HuH-7.5 (cell line): ENCODE data around the gene TRIM25.

Experiments used
- DNase-seq: peaks from one replicate; pipeline ENCODE4 v3.0.0; 2011; ENCODE audit warnings: low spot score

The TRIM25 gene

DNA sequence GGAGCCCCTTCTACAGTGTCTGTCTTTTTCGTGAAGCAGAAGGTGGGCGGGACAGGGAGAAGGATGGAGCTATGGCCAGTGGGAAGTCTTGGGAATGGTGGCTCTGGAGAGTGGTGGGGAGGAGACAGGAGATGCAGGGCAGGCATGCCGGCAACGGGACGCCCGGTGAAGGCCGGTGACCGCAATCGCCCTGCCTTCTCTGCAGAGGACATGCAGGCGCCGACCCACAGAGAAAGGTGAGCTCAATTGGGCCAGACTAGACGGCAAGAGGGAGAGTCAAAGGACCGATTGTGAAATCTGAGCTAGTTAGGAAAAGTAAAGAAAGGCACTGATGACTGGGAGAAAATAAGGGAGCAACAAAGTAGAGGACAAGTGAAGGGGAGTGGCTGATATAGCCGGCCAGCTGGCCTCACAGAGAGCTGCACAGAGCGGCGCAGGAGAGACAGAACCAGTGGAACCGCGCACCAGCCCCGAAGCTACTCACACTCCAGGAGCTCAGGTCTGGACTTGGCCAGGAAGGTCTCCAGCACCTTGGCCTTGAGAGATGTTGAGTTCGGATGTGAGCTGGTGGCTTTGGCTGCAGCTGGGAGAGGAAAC lies 18.9 kb downstream of the TRIM25 start:
- no peak for DNase-seq

DNA sequence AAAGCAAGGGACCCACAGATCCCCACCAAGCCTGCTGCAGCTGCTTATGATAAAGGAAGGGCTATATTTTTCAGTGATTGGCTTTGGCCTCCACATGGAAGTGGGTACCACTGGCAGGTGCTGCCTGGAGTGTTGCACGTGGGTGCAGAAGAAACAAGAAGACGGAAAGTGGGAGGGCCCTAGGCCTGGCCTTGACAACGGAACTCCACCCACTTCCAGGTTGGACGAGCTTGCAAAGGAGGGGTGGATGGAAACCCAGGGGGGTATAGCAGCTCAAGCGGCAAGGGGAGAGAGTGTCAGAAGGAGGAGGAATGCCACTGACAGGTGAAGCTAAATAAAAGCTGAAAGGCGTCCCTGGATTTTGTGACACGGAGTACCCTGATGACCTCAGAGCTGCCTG lies 20.3 kb downstream of the TRIM25 start:
- no peak for DNase-seq

DNA sequence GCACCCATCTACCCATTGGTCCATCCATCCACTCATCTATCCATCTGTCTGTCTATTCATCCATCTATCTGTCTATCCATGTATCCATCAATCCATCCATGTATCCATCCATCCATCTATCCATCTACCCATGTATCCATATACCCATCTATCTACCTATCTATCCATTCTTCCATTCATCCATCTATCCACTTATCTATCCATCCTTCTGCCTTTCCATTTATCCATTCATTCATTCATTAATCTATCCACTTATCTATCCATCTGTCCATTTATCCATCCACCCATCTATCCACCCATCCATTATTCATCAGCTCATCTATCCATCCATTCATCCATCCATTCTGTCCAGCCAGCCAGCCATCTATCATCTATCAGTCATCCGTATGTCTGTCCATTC lies 21.5 kb downstream of the TRIM25 start:
- no peak for DNase-seq

DNA sequence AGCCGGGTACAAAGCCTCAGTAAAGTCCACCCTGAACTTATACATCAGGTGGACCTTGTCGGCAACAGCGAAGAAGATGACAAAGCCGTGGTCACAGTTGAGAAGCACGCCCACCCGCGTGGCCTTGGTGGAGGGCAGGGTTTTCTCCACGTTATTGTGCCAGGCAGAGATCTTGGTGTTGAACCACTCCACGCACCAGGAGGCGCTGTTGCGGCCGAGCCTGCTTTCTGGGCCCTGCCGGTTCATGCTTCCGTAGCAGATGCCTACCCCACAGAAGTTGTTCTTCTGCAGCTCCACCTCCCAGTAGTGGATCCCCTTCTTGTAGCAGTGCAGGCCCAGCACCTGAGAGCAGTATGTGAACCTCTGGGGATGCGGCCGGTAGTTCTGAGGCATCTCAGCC lies 22.1 kb downstream of the TRIM25 start:
- DNase-seq: no peak

DNA sequence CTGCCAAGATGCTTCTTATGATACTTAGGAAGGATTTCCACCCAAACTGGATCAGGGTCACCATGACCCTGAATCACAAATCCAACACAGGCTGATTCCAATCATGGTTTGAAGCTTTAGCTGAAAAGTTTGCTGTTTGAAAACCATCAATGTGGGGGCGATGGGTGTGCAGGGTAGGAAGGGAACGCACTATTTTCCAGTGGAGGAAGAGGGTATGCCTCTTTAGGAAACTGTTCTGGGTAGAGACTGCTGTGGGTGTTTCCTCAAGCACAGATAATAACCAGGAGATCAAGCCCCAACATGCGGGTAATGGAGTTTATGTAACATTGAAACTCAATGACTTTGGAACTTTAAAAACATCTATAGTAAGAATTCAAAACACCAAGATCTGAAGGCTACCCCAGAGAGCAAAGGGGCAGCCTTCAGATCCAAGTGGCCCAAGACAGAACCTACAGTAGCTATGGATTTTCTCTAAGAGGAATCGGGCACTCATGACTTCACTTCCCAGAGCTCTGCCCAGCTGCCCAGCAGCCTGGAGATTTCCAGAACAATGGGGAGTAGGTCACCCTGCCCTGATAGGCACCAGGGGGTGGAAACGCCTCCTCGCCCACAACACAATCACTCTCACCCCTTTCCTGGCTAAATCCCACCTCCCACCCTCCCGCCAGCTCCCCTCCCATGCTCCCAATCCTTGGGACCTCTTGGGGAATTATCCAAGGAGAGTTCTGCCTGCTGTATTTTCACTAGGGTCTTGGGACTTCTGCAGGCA lies 22.8 kb downstream of the TRIM25 start:
- DNase-seq: no peak

DNA sequence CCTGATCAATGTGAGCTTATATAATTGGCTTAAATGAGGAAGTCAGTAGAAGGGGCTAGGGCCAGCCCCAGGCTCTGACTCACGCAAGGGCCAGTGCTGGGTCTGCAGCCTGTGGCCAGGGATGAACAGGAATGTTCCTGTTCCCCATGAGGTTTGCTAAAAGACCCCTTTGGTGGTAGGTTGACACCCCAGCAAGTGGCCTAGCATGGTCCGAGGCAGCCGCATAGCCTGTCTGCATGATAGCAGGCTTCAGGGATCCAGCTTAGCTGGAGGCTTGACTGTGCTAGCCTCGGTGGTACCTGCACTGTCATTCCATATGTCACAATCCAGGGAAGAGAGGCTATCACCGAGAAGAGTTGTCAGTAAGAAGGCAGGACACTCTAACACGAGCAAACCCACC lies 23.5 kb downstream of the TRIM25 start:
- DNase-seq: no peak

DNA sequence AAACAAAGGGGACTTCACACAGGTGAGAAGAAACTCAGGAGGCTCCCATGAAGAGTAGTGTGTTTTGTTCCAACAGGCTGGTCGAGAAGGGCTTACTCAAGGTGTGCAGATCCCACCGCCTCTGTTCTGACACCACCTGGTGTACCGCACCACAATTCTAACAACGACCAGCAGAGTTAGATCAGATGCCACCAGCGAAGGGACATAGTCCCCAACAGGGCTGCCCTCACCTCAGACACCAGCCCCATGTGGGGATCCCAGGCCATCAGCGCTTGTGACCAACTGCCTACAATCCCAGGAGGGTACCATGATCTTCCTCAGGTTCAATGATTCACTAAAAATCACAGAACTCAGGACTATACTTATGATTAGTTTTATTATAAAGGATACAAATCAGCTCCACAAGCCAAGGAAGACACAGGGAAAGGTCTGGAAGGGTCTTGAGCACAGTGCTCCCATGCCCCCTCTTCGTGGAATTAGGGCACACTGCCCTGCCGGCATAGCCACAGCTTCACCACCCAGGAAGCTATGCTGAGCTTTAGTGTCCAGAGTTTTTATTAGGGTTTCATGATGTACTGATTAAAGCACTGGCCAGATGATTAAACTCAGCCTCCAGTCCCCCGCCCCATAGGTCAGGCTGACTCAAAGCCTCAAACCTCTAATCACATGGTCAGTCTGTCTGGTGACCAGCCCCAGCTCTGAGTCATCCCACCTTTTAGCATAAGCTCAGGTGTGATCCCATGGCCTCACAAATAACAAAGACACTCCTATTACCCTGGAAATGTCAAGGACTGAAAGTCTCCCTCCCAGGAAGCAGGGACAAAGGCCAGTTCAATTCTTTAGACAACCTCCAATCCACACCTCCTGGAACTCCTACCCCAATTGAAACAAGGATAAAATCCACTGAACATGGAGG lies 26.0 kb downstream of the TRIM25 start:
- DNase-seq: no peak

DNA sequence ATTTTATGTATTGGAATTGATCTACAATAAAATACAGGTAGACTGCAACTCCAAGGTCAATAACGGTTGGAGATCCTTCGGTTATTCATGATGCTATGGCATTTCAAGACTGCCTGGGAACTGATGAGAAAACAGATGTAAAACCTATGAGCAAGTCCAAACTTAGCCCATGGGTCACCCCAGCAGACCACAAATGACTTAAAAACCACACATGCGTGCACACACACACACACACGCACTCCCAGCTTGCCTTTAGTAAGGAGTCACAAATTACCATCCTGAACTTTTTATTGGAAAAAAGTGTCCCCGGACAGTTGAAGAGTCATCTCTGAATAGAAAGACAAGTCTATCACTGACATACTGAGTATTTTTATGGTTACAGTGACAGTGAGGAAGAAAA lies 26.7 kb downstream of the TRIM25 start:
- no peak for DNase-seq

DNA sequence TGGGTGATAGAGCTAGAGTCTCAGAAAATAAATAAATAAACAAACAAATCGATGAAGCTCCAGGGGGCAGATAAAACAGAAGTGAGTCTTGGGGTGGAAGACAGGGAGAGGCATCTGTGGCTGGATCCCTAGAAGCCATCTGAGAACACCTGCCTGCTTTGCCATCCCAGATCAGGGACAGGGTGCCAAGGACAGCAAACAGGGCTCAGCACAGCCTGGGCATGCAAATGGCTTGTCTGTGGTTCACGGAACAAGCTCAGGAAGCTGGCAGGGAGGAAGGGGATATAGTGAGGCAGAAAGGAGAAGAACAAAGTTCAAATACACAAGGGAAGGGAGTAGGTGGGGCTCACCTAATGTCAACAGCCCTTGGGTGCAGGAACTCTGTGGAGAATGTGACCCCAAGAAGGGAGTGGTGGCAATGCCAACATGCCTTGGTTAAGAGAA lies 27.5 kb downstream of the TRIM25 start:
- DNase-seq: no peak

DNA sequence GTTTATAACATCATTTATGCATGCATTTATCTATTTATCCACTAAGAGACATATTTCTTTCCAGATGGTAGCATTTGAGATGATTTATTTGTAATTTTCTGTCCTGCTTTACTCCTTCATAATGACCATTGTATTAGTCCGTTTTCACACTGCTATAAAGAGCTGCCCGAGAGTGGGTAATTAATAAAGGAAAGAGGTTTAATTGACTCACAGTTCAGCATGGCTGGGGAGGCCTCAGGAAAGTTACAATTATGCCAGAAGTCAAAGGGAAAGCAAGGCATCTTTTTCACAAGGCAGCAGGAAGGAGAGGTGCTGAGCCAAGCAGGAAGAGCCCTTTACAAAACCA lies 28.6 kb downstream of the TRIM25 start:
- no peak for DNase-seq

DNA sequence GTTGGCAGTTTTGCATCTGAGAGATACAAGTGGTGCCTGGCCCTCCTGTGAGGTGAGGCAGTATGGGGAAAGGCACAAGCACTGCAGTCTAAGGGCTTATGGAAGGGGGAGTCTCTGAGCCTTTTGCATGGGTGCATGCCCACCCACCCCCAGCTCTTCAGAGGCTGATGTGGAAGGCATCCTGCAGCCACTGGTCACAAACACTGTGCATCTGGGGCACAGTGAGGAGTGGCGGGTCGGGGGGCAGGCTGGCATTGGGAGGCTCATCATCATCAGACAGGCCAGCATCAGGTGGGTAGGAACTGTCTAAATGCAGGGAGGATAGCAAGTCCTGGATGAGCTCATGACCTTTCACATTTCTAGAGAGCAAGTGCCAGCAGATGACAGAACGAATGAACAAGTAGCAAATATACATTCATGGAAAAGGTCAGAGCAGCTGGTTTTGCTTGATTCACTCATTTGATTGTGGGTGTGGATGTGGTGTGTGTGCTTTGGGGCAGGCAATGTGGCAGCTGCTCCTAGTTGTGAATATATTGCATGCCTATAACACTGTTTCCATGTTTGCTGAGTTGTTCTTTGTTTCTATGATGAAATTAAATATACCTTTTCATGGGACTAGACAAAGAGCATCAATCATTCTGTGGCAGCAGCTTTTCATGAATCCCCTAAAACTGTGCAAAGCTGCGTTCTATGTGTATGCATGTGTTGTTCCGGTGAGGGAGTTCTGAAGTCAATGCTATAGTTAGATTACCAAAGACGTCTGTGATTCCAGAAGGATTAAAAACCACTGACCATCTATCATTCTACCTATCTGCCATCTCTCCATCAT lies 29.2 kb downstream of the TRIM25 start:
- no peak for DNase-seq

DNA sequence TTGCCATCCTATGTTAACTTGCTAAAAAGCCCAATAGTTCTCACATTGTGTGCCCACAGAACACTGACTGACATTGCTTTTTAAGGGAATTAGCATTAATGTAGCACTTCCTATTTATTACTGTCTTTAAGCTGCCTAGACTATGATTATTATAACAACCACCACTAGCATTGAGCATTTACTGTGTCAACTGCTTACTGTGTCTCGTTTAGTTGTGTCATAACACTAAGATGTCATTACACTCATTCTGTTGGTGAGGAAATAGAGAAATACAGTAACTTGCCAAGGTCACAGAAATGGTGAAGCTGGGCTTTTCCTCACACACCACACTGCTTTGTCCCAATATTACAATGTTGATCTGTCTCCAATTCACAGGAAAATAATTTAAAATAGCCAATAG lies 30.2 kb downstream of the TRIM25 start:
- no peak for DNase-seq

DNA sequence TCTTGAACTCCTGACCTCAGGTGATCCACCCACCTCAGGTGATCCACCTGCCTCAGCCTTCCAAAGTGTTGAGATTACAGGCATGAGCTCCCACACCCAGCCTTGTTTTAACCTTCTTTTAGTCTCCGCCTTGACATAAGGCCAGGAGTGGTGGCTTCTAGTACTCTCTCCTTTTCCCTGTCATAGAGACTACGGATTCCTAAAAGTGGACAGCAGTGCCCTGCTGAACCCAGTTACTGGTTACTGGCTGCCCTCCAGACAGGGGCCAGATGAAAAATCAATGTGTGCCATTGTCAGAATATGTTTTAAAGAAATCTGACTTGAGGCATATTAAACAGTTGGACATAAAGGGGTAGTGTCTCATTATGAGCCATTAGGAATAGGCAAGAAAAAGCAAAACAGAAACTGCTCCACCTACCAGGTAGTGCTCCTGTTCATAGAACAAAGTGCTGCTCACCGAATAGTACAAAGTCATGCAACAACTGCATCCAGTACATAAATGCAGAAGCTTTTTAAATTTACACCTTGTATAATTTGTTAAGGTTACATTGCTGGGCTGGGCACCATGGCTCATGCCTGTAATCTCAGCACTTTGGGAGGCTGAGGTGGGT lies 32.1 kb downstream of the TRIM25 start:
- no peak for DNase-seq

DNA sequence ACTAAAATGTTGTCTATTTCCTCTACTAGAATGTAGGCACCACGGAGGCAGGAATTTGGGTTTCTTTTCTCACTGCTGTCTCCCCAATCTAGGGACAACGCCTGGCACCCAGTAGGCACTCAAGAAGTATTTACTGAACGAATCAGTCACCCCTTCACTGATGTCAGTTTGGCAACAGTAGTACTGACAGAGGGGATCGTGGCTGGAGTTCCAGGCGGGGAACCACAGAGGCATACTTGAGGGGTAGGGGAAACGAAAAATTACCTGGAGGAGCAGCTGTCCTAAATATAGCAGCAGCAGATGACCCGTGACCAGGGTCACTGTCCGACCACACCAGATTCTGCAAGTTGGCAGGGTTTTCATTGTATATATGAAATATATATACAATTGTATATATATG lies 33.3 kb downstream of the TRIM25 start:
- DNase-seq: no peak

DNA sequence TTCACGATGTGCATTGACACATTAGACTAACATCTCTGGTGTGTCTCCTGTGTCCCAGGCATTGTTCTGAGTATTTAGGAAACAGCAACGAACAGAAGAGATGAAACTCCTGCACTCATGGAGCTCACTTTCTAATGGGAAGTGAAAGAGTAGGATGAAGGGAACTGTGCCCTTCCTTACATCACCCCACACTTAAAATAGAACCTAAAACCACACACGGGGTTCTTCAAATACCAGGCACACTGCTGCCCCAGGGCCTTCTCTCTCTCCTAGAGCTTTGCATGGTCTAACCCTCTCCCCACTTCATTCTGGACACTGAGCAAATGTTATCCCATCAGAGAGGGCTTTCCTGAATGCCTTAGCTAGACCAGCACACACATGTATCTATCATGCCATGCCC lies 33.7 kb downstream of the TRIM25 start:
- DNase-seq: no peak

DNA sequence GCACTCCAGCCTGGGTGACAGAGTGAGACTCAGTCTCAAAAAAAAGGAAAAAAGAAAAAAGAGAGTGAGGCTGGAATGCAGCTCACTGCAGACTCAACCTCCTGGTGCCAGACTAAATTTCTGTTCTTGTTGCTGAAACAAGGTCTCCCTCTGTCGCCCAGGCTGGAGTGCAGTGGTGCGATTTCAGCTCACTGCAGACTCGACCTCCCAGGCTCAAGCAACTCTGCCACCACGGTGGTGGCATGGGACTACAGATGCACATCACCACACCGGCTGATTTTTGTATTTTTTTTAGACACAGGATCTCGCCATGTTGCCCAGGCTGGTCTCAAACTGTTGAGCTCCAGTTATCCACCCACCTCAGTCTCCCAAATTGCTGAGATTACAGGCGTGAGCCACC lies 34.6 kb downstream of the TRIM25 start:
- DNase-seq: no peak

DNA sequence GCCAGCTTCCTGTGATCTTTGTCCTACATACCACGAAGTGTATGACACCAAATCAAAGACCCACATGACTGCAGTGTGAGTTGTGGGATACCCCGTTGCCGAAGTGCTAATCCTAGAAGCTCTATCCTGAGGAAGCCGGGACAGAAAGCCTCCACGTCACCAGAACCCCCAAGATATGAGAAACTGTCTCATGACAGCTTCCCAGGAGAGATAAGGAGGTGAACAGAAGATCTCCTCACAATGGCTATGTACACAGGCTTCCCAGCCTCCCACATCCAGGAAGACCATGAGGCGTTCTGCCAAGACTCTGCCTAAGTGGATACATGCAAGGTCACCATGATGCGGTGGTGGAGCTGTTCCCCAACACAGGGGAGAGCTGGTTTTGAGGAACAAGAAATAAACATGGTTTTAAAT lies 37.1 kb downstream of the TRIM25 start:
- DNase-seq: no peak

DNA sequence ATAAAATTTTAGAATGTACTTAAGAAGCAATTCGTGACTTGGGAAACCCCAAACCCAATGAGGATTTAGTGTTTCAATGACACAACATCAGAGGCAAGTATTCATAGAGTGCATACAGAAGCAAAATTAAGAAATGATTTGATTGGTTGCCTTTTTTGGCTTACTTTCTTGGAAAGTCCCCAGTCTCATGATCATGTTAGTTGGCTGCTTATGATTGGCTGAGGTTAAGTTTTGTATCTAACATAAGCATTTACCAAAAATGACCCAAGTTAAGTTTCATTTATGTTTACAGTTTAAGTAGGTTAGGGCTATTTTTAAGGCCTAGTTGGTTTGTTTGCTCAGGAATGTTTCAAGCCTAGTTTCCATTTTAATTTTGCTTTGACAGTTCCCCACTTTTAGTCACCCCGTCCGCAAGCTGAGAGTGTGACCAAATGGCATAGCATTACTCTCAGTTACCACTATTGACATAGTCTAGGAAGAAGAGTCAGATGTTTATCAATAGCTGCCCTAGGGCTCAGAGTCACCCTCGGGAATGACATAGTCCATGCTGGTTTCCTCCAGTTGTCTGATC lies 43.7 kb downstream of the TRIM25 start:
- DNase-seq: no peak

DNA sequence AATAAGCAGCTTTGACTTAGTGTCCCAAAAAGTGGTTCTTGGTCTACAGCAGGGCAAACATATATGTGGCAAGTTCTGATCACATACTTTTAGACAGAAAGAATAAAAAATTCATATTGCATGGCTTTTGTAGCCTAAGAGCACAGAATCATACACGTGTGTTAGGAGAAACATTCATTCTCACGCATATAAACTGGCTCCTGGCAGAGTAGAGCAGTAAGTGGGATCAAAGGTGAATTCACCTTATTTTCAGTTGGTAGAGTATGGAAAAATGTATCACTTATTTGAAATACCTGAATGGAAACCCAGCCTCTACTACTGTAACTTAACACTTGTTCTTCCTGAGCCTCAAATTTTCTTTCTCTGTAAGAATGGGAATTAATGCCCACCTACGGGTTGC lies 45.1 kb downstream of the TRIM25 start:
- DNase-seq: no peak

DNA sequence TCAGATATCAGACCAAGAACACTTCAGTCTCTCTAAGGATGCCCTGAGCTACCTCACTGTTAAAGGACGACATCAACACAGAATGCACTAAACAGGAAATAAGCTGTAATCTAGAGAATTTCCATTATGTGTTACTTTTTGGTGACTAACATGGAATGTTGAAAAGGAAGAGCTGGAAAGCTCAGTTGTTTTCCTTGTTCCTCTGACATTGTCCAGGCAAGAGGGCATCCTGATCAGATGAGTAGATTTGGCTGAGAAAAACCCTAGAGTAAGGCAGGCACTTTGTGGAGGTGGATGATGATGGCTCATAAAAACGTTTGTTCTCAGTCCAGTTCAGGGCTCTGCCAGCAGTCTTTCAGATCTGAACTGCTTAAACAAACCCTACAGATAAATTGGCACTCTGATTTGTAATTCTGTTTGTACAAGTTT lies 45.9 kb downstream of the TRIM25 start:
- DNase-seq: no peak

DNA sequence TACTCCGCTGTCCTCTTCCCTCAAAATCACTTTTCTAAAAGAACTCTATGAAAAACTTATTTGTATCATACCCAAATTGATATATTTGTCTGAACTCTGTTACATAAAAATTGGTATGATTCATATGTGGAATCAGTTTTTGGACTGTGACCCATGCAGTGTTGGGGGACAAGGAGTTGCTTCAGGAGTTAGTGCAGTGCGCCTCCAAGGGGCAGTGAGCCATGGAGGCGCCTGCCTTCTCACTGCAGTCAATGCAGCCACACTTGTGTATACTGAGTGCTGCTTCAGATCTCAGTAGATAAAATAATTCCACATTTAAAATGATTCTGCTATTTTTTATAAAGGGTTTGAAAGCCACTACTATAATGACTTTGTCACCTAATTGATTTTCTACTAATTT lies 47.4 kb downstream of the TRIM25 start:
- no peak for DNase-seq
